Measurements from ENCODE around the gene BCAS3.

DNA sequence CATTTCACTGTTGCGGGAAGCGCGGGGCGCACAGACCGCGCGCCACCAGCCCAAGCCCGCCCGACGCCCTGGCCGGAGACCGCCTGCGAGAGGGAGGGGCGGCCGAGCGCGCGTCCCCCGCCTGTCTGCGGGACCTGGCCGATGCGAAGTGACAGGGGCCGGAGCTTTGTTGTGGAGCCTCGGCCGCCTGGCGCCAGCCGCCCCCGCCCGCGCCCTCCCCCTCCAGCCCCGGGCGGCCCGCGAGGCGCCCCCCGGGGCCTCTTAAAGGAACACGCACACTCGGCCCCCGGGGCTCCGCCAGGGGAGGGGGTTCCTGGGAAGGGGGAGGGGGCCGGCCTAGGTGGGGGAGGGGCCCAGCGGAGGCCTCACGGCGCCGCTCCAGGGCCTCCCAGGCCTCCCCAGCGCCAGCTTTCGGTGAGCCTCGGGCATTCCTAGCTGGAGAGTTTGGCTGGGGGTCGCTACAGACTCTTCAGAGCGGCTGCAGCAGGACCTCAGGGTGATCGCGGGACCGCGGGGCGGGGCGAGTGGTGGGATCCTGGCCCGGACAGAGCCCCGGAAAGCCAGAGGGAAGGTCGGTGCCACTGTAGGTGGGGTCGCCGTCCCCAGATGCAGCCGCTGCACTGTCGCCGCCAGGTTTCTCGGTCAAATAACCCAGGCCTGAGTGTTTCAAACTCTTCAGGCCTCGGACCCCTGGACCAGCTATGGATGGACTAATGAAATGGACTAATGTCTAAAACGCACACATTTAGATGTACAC lies 719.6 kb downstream of the BCAS3 start:
- TF ChIP-seq POLR2AphosphoS5 (IDR thresholded peaks at IDR 0.05) (no peak), EP300 (conservative IDR thresholded peaks at IDR 0.05; ENCODE audit: poor library complexity, severe bottlenecking) (no peak), TAF1 (IDR thresholded peaks at IDR 0.05; ENCODE audit: low read depth) (no peak), EZH2 (IDR thresholded peaks at IDR 0.05; ENCODE audit: borderline replicate concordance, insufficient read depth, low read length, poor library complexity, severe bottlenecking) (peak; percentile 80), SMC3 (conservative IDR thresholded peaks at IDR 0.05; ENCODE audit: poor library complexity) (no peak), RAD21 (conservative IDR thresholded peaks at IDR 0.05) (no peak), MXI1 (conservative IDR thresholded peaks at IDR 0.05; ENCODE audit: poor library complexity, severe bottlenecking) (no peak)
- TF ChIP-seq, protein P1, sequence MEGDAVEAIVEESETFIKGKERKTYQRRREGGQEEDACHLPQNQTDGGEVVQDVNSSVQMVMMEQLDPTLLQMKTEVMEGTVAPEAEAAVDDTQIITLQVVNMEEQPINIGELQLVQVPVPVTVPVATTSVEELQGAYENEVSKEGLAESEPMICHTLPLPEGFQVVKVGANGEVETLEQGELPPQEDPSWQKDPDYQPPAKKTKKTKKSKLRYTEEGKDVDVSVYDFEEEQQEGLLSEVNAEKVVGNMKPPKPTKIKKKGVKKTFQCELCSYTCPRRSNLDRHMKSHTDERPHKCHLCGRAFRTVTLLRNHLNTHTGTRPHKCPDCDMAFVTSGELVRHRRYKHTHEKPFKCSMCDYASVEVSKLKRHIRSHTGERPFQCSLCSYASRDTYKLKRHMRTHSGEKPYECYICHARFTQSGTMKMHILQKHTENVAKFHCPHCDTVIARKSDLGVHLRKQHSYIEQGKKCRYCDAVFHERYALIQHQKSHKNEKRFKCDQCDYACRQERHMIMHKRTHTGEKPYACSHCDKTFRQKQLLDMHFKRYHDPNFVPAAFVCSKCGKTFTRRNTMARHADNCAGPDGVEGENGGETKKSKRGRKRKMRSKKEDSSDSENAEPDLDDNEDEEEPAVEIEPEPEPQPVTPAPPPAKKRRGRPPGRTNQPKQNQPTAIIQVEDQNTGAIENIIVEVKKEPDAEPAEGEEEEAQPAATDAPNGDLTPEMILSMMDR (IDR thresholded peaks at IDR 0.05; ENCODE audit: poor library complexity, severe bottlenecking), result no peak
- TF ChIP-seq, protein P2, sequence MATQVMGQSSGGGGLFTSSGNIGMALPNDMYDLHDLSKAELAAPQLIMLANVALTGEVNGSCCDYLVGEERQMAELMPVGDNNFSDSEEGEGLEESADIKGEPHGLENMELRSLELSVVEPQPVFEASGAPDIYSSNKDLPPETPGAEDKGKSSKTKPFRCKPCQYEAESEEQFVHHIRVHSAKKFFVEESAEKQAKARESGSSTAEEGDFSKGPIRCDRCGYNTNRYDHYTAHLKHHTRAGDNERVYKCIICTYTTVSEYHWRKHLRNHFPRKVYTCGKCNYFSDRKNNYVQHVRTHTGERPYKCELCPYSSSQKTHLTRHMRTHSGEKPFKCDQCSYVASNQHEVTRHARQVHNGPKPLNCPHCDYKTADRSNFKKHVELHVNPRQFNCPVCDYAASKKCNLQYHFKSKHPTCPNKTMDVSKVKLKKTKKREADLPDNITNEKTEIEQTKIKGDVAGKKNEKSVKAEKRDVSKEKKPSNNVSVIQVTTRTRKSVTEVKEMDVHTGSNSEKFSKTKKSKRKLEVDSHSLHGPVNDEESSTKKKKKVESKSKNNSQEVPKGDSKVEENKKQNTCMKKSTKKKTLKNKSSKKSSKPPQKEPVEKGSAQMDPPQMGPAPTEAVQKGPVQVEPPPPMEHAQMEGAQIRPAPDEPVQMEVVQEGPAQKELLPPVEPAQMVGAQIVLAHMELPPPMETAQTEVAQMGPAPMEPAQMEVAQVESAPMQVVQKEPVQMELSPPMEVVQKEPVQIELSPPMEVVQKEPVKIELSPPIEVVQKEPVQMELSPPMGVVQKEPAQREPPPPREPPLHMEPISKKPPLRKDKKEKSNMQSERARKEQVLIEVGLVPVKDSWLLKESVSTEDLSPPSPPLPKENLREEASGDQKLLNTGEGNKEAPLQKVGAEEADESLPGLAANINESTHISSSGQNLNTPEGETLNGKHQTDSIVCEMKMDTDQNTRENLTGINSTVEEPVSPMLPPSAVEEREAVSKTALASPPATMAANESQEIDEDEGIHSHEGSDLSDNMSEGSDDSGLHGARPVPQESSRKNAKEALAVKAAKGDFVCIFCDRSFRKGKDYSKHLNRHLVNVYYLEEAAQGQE (IDR thresholded peaks at IDR 0.05; ENCODE audit: borderline replicate concordance), result no peak
